ENCODE data around the gene GARIN5B. TPM values are rescaled to one million over a fixed set of nuclear protein-coding genes. Genes with fewer than 3 reads are reported as not detected.
A peak's percentile ranks its signal among the peaks of the same experiment; 100 is the strongest.

The GARIN5B gene
- total RNA-seq, 1 experiment from 2014 or later, result not detected

GRCh38 chr19:55308281-55308680 lies 54.8 kb downstream of the GARIN5B start:
- intact Hi-C loops (cut with micrococcal nuclease), result no loop called here
- no peak overlapping the region for H3K27ac Mint-ChIP-seq (ENCODE audit: low read depth, unreplicated experiment)
- TF ChIP-seq, protein P1, sequence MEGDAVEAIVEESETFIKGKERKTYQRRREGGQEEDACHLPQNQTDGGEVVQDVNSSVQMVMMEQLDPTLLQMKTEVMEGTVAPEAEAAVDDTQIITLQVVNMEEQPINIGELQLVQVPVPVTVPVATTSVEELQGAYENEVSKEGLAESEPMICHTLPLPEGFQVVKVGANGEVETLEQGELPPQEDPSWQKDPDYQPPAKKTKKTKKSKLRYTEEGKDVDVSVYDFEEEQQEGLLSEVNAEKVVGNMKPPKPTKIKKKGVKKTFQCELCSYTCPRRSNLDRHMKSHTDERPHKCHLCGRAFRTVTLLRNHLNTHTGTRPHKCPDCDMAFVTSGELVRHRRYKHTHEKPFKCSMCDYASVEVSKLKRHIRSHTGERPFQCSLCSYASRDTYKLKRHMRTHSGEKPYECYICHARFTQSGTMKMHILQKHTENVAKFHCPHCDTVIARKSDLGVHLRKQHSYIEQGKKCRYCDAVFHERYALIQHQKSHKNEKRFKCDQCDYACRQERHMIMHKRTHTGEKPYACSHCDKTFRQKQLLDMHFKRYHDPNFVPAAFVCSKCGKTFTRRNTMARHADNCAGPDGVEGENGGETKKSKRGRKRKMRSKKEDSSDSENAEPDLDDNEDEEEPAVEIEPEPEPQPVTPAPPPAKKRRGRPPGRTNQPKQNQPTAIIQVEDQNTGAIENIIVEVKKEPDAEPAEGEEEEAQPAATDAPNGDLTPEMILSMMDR (IDR thresholded peaks at IDR 0.05; ENCODE audit: unreplicated experiment), result no peak
- ChIA-PET POLR2A (interaction anchor here (0.6 kb wide), 1 partner anchor 31 kb away, joined by 5 read pairs; the partner anchor contains the start of gene KMT5C), CTCF (interaction anchor here (0.6 kb wide), 1 partner anchor 110 kb away, joined by 3 read pairs; no protein-coding TSS in a partner anchor)
- no peaks in the 10 kb centered on the region for H3K4me1 Mint-ChIP-seq (ENCODE audit: insufficient read depth, unreplicated experiment)
- H3K9me3 Mint-ChIP-seq (ENCODE audit: unreplicated experiment), result no peaks in the 10 kb centered on the region
- BruUV-seq (replicated peaks), result no TSS peak
- no peak overlapping the region for H3K4me3 Mint-ChIP-seq (ENCODE audit: unreplicated experiment)
- peaks cover 5% of the 10 kb centered on the region for H3K36me3 Mint-ChIP-seq (ENCODE audit: insufficient read depth, unreplicated experiment)
- no peak for DNase-seq (ENCODE audit: unreplicated experiment)
- no peaks in the 10 kb centered on the region for H3K27me3 Mint-ChIP-seq (ENCODE audit: insufficient read depth, unreplicated experiment)

- no peak for DNase-seq (ENCODE audit: unreplicated experiment)
- Mint-ChIP-seq H3K36me3 (ENCODE audit: insufficient read depth, unreplicated experiment) (peaks cover 5% of the 10 kb centered on the region), H3K27me3 (ENCODE audit: insufficient read depth, unreplicated experiment) (no peaks in the 10 kb centered on the region), H3K4me1 (ENCODE audit: insufficient read depth, unreplicated experiment) (no peaks in the 10 kb centered on the region), H3K9me3 (ENCODE audit: unreplicated experiment) (no peaks in the 10 kb centered on the region), H3K4me3 (ENCODE audit: unreplicated experiment) (no peak overlapping the region), H3K27ac (ENCODE audit: low read depth, unreplicated experiment) (no peak overlapping the region)
- TF ChIP-seq, protein P1 (IDR thresholded peaks at IDR 0.05; ENCODE audit: unreplicated experiment), result no peak
- intact Hi-C loops (cut with micrococcal nuclease), result no loop called here
- ChIA-PET CTCF (interaction anchor here (0.6 to 2.4 kb wide), 6 partner anchors 10 to 346 kb away, joined by 3 to 11 read pairs (median 3); partner anchors contain the start of gene KMT5C), POLR2A (interaction anchor here (1.4 kb wide), 1 partner anchor 80 kb away, joined by 3 read pairs; no protein-coding TSS in a partner anchor)
- no TSS peak for BruUV-seq (replicated peaks)
Observed at GRCh38 chr19:55306712-55307111, 56.3 kb downstream of the GARIN5B start.

- H3K4me1 Mint-ChIP-seq (ENCODE audit: insufficient read depth, unreplicated experiment), result no peaks in the 10 kb centered on the region
- no peaks in the 10 kb centered on the region for H3K9me3 Mint-ChIP-seq (ENCODE audit: unreplicated experiment)
- TF ChIP-seq, protein P1 (IDR thresholded peaks at IDR 0.05; ENCODE audit: unreplicated experiment), result no peak
- no peak overlapping the region for H3K4me3 Mint-ChIP-seq (ENCODE audit: unreplicated experiment)
- no peak for DNase-seq (ENCODE audit: unreplicated experiment)
- peaks cover 5% of the 10 kb centered on the region for H3K36me3 Mint-ChIP-seq (ENCODE audit: insufficient read depth, unreplicated experiment)
- BruUV-seq (replicated peaks), result no TSS peak
- ChIA-PET POLR2A (interaction anchor here (0.7 to 1.4 kb wide), 3 partner anchors 27 to 80 kb away, joined by 3 to 6 read pairs (median 3); partner anchors contain the start of gene TMEM238), CTCF (interaction anchor here (0.6 to 2.4 kb wide), 7 partner anchors 9 to 347 kb away, joined by 3 to 11 read pairs (median 3); partner anchors contain the start of gene KMT5C)
- intact Hi-C loops (cut with micrococcal nuclease), result no loop called here
- H3K27me3 Mint-ChIP-seq (ENCODE audit: insufficient read depth, unreplicated experiment), result no peaks in the 10 kb centered on the region
- no peak overlapping the region for H3K27ac Mint-ChIP-seq (ENCODE audit: low read depth, unreplicated experiment)
Observed at GRCh38 chr19:55305983-55306562, 57.0 kb downstream of the GARIN5B start.

DNA sequence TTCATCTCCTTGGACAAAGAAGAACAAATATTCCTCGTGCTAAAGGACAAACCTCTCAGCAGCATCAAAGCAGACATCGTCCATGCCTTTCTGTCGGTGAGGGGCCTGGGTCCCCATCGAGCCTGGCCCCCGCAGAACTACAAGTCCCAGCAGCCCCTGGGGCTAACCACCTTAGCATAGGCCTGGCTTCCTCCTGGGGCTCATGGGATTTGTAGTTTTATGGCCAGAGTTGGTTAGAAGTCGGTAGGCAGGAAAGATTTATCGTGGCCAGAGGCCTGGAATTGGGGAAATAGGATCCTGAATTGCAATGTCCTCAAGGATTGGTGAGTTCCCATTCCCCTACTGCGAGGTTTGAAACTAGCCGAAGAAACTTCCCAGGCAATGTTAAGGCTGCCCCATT lies 57.6 kb downstream of the GARIN5B start:
- POLR2A ChIA-PET, result interaction anchor here (0.7 to 1.4 kb wide), 4 partner anchors 28 to 81 kb away, joined by 3 to 6 read pairs (median 3); partner anchors contain the start of gene TMEM238
- H3K4me1 Mint-ChIP-seq (ENCODE audit: insufficient read depth, unreplicated experiment), result no peaks in the 10 kb centered on the region
- H3K36me3 Mint-ChIP-seq (ENCODE audit: insufficient read depth, unreplicated experiment), result peaks cover 4% of the 10 kb centered on the region
- no peak overlapping the region for H3K27ac Mint-ChIP-seq (ENCODE audit: low read depth, unreplicated experiment)
- H3K9me3 Mint-ChIP-seq (ENCODE audit: unreplicated experiment), result no peaks in the 10 kb centered on the region
- no TSS peak for BruUV-seq (replicated peaks)
- peak; percentile 46 for DNase-seq (ENCODE audit: unreplicated experiment)
- no peaks in the 10 kb centered on the region for H3K27me3 Mint-ChIP-seq (ENCODE audit: insufficient read depth, unreplicated experiment)
- intact Hi-C loops (cut with micrococcal nuclease), result no loop called here
- no peak overlapping the region for H3K4me3 Mint-ChIP-seq (ENCODE audit: unreplicated experiment)
- CTCF ChIA-PET, result interaction anchor here (1.1 to 2.4 kb wide), 5 partner anchors 8 to 162 kb away, joined by 3 to 11 read pairs (median 3); partner anchors contain the start of gene KMT5C
- TF ChIP-seq, protein P1 (IDR thresholded peaks at IDR 0.05; ENCODE audit: unreplicated experiment), result no peak
